ENCODE data around the gene NXT2. TPM values are rescaled to one million over a fixed set of nuclear protein-coding genes. Genes with fewer than 3 reads are reported as not detected.

The NXT2 gene
- total RNA-seq, 3 donors from 2014 or later (not counting 1 experiment from before 2014, with no cell fraction given), result 12.0 to 21.6 (median 12.5) TPM

DNA sequence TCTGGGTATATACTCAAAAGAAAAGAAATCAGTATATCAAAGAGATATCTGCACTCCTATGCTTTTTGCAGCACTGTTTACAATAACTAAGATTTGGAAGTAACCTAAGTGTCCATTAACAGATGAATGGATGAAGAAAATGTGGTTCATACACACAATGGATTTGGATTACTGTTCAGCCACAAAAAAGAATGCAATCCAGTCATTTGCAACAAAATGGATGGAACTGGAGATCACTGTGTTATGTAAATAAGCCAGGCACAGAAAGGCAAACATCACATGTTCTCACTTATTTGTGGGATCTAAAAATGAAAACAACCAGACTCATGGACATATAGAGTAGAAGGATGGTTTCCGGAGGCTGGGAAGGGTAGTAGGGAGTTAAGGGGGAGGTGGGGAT, 17.6 kb upstream of the NXT2 start:
- no peaks in the 10 kb centered on the region for H3K27me3 ChIP-seq (ENCODE audit: control insufficient read depth, insufficient read depth, low read length)
- H3K36me3 Mint-ChIP-seq, result no peaks in the 10 kb centered on the region
- ATAC-seq (no peak), DNase-seq (no peak)
- intact Hi-C loops (cut with micrococcal nuclease), result no loop called here
- H3K9me3 ChIP-seq (ENCODE audit: control insufficient read depth, insufficient read depth, low read length), result no peaks in the 10 kb centered on the region
- TF ChIP-seq, protein P1, sequence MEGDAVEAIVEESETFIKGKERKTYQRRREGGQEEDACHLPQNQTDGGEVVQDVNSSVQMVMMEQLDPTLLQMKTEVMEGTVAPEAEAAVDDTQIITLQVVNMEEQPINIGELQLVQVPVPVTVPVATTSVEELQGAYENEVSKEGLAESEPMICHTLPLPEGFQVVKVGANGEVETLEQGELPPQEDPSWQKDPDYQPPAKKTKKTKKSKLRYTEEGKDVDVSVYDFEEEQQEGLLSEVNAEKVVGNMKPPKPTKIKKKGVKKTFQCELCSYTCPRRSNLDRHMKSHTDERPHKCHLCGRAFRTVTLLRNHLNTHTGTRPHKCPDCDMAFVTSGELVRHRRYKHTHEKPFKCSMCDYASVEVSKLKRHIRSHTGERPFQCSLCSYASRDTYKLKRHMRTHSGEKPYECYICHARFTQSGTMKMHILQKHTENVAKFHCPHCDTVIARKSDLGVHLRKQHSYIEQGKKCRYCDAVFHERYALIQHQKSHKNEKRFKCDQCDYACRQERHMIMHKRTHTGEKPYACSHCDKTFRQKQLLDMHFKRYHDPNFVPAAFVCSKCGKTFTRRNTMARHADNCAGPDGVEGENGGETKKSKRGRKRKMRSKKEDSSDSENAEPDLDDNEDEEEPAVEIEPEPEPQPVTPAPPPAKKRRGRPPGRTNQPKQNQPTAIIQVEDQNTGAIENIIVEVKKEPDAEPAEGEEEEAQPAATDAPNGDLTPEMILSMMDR (IDR thresholded peaks at IDR 0.05), result no peak
- H3K4me3 Mint-ChIP-seq, result no peak overlapping the region
- peaks cover 19 to 61% of the 10 kb centered on the region in 2 donors for H3K27me3 Mint-ChIP-seq (ENCODE audit: low read depth in 2 of 2)
- no peak overlapping the region for H3K27ac ChIP-seq (ENCODE audit: low read length)
- no peak overlapping the region for H3K4me3 ChIP-seq (ENCODE audit: low read length)
- H3K9me3 Mint-ChIP-seq, result no peaks in the 10 kb centered on the region
- H3K4me1 Mint-ChIP-seq, result no peaks in the 10 kb centered on the region
- H3K36me3 ChIP-seq (ENCODE audit: control insufficient read depth, insufficient read depth, low read length), result no peaks in the 10 kb centered on the region
- H3K4me1 ChIP-seq (ENCODE audit: control insufficient read depth, insufficient read depth, low read length), result no peaks in the 10 kb centered on the region
- WGBS (ENCODE audit: insufficient coverage), result 100% methylated on average over 1 of the region's 1 CpG
- no peak overlapping the region for H3K27ac Mint-ChIP-seq

DNA sequence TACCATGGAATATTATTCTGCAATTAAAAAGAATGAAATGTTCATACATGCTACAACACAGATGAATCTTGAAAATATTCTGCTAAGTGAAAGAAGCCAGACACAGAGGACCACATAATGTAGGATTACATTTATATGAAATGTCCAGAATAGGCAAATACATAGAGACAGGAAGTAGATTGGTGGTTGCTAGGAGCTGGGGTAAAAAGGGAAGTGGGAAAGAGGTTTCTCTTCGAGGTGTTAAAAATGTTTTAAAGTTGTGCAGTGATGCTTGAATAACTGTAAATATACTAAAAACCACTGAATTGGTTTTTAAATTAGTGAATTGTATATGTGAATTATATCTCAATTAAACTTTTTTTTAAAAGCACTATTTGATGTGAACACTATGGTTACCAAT, 3.6 kb upstream of the NXT2 start:
- H3K27ac ChIP-seq (ENCODE audit: low read length), result no peak overlapping the region
- no peaks in the 10 kb centered on the region for H3K36me3 Mint-ChIP-seq

DNA sequence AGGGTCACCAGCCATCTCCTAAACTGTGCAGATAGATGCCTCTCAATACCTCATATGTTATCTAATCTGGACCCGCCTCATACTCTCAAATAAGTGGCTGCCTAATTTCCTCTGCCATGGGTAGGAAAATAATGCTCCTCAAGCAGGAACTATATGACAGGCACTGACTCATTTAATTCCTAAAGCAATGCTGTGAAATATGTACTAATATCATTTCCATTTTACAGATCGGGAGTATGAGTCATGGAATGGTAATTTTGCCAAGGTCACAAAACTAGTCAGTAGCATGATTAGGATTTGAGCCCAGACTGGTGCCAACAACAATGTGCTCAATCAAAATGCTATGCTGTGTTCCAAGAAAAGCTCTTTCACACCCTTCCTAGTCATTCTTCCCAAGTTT, 3.0 kb upstream of the NXT2 start:
- ATAC-seq (no peak), DNase-seq (no peak)
- Mint-ChIP-seq H3K4me3 (no peak overlapping the region), H3K36me3 (no peaks in the 10 kb centered on the region), H3K27me3 (ENCODE audit: low read depth in 2 of 2) (no peaks in the 10 kb centered on the region), H3K9me3 (peaks cover 2% of the 10 kb centered on the region in 2 donors), H3K27ac (peak overlapping the region in 1 of 2 donors; percentile 78), H3K4me1 (peaks cover 34 to 35% of the 10 kb centered on the region in 2 donors)
- H3K4me1 ChIP-seq (ENCODE audit: control insufficient read depth, insufficient read depth, low read length), result peaks cover 2% of the 10 kb centered on the region
- 100% methylated on average over 1 of the region's 2 CpGs for WGBS (ENCODE audit: insufficient coverage)
- no peak overlapping the region for H3K4me3 ChIP-seq (ENCODE audit: low read length)
- no peaks in the 10 kb centered on the region for H3K27me3 ChIP-seq (ENCODE audit: control insufficient read depth, insufficient read depth, low read length)
- TF ChIP-seq, protein P1 (IDR thresholded peaks at IDR 0.05), result no peak
- H3K27ac ChIP-seq (ENCODE audit: low read length), result no peak overlapping the region
- H3K9me3 ChIP-seq (ENCODE audit: control insufficient read depth, insufficient read depth, low read length), result no peaks in the 10 kb centered on the region
- intact Hi-C loops (cut with micrococcal nuclease), result loop anchor here (10.0 kb wide), 1 partner anchor 471 kb away; the partner anchor contains the start of gene TMEM164
- no peaks in the 10 kb centered on the region for H3K36me3 ChIP-seq (ENCODE audit: control insufficient read depth, insufficient read depth, low read length)

More for the DNA sequence above, 3.6 kb upstream of the NXT2 start:
- TF ChIP-seq, protein P1 (IDR thresholded peaks at IDR 0.05), result no peak
- Mint-ChIP-seq H3K4me3 (peak overlapping the region; percentile 58), H3K9me3 (peaks cover 2% of the 10 kb centered on the region in 2 donors), H3K27me3 (ENCODE audit: low read depth in 2 of 2) (peaks cover 0 to 2% of the 10 kb centered on the region in 2 donors), H3K4me1 (peaks cover 32 to 34% of the 10 kb centered on the region in 2 donors), H3K27ac (peak overlapping the region; percentile 17 to 78)
- peak in 1 of 2 donors; percentile 7 for DNase-seq
- Histone ChIP-seq H3K36me3 (ENCODE audit: control insufficient read depth, insufficient read depth, low read length) (no peaks in the 10 kb centered on the region), H3K9me3 (ENCODE audit: control insufficient read depth, insufficient read depth, low read length) (no peaks in the 10 kb centered on the region), H3K4me3 (ENCODE audit: low read length) (no peak overlapping the region), H3K4me1 (ENCODE audit: control insufficient read depth, insufficient read depth, low read length) (peaks cover 2% of the 10 kb centered on the region), H3K27me3 (ENCODE audit: control insufficient read depth, insufficient read depth, low read length) (no peaks in the 10 kb centered on the region)
- intact Hi-C loops (cut with micrococcal nuclease), result loop anchor here (10.0 kb wide), 1 partner anchor 472 kb away; the partner anchor contains the start of gene TMEM164
- ATAC-seq, result no peak
- WGBS (ENCODE audit: insufficient coverage), result no CpG with 5 or more reads among the region's 1 CpG

DNA sequence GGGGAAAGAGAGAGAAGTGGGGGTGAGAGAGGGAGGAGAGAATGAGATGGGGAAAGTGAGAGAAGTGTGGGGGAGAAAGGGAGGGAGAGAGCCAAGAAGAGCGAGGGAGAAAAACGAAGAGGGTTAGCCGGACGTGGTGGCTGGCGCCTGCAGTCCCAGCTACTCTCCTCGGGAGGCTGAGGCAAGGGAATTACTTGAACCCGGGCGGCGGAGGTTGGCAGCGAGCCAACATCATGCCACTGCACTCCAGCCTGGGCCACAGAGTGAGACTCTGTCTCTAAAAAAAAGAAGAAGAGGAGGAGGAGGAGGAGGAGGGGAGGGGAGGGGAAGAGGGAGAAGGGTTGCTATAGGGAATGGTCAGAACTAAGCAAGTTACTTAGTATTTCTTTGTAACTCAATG, 1.7 kb upstream of the NXT2 start:
- peak overlapping the region; percentile 95 to 98 for H3K27ac Mint-ChIP-seq
- H3K4me1 Mint-ChIP-seq, result peaks cover 34 to 35% of the 10 kb centered on the region in 2 donors
- peaks cover 2% of the 10 kb centered on the region for H3K4me1 ChIP-seq (ENCODE audit: control insufficient read depth, insufficient read depth, low read length)

More for the DNA sequence above, 1.7 kb upstream of the NXT2 start:
- H3K36me3 ChIP-seq (ENCODE audit: control insufficient read depth, insufficient read depth, low read length), result no peaks in the 10 kb centered on the region
- no peaks in the 10 kb centered on the region for H3K27me3 ChIP-seq (ENCODE audit: control insufficient read depth, insufficient read depth, low read length)
- no peaks in the 10 kb centered on the region for H3K9me3 ChIP-seq (ENCODE audit: control insufficient read depth, insufficient read depth, low read length)
- TF ChIP-seq, protein P1 (IDR thresholded peaks at IDR 0.05), result no peak
- intact Hi-C loops (cut with micrococcal nuclease), result loop anchor here (10.0 kb wide), 1 partner anchor 470 kb away; the partner anchor contains the start of gene TMEM164
- peaks cover 2% of the 10 kb centered on the region in 2 donors for H3K9me3 Mint-ChIP-seq
- H3K4me3 Mint-ChIP-seq, result peak overlapping the region; percentile 50
- no peak overlapping the region for H3K4me3 ChIP-seq (ENCODE audit: low read length)
- DNase-seq (no peak), ATAC-seq (no peak)
- no peaks in the 10 kb centered on the region for H3K36me3 Mint-ChIP-seq
- 97% methylated on average over 10 of the region's 10 CpGs for WGBS (ENCODE audit: insufficient coverage)
- H3K27ac ChIP-seq (ENCODE audit: low read length), result no peak overlapping the region
- no peaks in the 10 kb centered on the region for H3K27me3 Mint-ChIP-seq (ENCODE audit: low read depth in 2 of 2)

All from natural killer cell (primary cell).